ENCODE results near the gene MTCH1.

Gene MTCH1

GRCh38 chr6:36924131-36924530 is 61.9 kb downstream of the MTCH1 start:
- Histone ChIP-seq H3K27ac (ENCODE audit: low read length) (no peak overlapping the region), H3K4me3 (ENCODE audit: low read length) (no peak overlapping the region), H3K4me1 (ENCODE audit: insufficient read depth, low read length) (no peaks in the 10 kb centered on the region), H3K9ac (ENCODE audit: low read depth, low read length) (no peak overlapping the region), H3K27me3 (ENCODE audit: insufficient read depth, low read length) (no peaks in the 10 kb centered on the region), H3K9me3 (ENCODE audit: insufficient read depth, low read depth, low read length) (no peaks in the 10 kb centered on the region), H3K36me3 (ENCODE audit: insufficient read depth, low read depth, low read length) (no peaks in the 10 kb centered on the region)

- no peak overlapping the region for H3K4me3 ChIP-seq (ENCODE audit: low read length)
- no peaks in the 10 kb centered on the region for H3K27me3 ChIP-seq (ENCODE audit: insufficient read depth, low read length)
- H3K9ac ChIP-seq (ENCODE audit: low read depth, low read length) = no peak overlapping the region
- H3K4me1 ChIP-seq (ENCODE audit: insufficient read depth, low read length) = no peaks in the 10 kb centered on the region
- no peaks in the 10 kb centered on the region for H3K9me3 ChIP-seq (ENCODE audit: insufficient read depth, low read depth, low read length)
- no peaks in the 10 kb centered on the region for H3K36me3 ChIP-seq (ENCODE audit: insufficient read depth, low read depth, low read length)
- no peak overlapping the region for H3K27ac ChIP-seq (ENCODE audit: low read length)
Measured at GRCh38 chr6:36920546-36920945, 65.5 kb downstream of the MTCH1 start.

- H3K27me3 ChIP-seq (ENCODE audit: insufficient read depth, low read length) = no peaks in the 10 kb centered on the region
- no peaks in the 10 kb centered on the region for H3K9me3 ChIP-seq (ENCODE audit: insufficient read depth, low read depth, low read length)
- H3K9ac ChIP-seq (ENCODE audit: low read depth, low read length) = no peak overlapping the region
- no peaks in the 10 kb centered on the region for H3K36me3 ChIP-seq (ENCODE audit: insufficient read depth, low read depth, low read length)
- H3K4me1 ChIP-seq (ENCODE audit: insufficient read depth, low read length) = no peaks in the 10 kb centered on the region
- H3K4me3 ChIP-seq (ENCODE audit: low read length) = no peak overlapping the region
- H3K27ac ChIP-seq (ENCODE audit: low read length) = no peak overlapping the region
Measured at GRCh38 chr6:36920049-36920448, 65.9 kb downstream of the MTCH1 start.

All from iPS-20b (cell line).